Stimulated activated naive CD8-positive, alpha-beta T cell treated with anti-CD3 and anti-CD28 coated beads, Interleukin-15, Interleukin-2, amounts not matched to agents 100 U/mL and 50 U/mL, for 24 hours (primary cell): ENCODE data around the gene SOD1.

Experiments
- ATAC-seq: fragments of 150-1000 bp; cut with Tn5 transposase; one replicate; pipeline ENCODE4 v1.10.0; 2021
- DNase-seq: peaks from one replicate; pipeline ENCODE4 v3.0.0; 2021

Gene SOD1

DNA sequence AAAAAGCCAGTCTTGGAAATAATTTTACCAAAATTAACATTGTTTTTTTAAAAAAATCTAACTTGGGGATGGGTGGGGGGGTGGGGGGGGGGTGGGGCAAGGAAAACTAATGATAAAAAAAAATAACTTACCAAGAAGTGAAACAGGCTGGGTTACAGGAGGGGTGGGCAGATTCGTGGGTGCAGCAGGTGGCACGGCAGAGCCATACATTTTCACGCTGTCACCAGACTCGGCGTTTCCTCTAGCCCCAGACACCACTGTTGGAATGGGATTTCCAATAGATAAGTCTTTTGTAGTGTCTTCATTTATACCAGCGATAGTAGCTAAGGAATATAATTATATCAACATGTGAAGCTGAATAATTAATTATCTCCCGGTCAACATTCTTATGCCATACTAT lies 25.4 kb downstream of the SOD1 start:
- no peak for DNase-seq
- ATAC-seq = no peak

DNA sequence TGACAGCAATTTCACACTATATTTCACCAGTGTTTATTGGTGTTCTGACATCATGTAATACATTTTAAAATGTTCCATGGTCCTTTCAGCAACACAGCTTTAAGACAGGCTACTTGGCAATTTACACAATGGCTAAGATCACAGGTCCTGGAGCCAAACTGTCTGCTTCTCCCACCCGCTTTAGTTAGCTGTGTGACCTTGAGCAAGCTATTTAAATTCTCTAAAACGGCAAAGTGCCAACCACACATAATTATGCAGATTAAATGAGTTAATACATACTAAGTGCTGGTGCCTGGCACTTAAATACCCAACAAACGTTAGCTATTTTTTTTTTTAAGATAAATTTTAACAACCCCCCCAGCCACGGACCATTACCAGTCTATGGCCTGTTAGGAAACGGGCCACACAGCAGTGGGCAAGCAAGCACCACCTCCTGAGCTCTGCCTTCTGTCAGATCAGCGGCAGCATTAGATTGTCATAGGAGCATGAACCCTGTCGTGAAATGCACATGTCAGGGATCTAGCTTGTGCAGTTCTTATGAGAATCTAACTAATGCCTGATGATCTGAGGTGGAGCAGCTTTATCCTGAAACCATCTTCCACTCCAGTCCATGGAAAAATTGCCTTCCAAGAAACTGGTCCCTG lies 26.9 kb downstream of the SOD1 start:
- no peak for DNase-seq
- no peak for ATAC-seq

DNA sequence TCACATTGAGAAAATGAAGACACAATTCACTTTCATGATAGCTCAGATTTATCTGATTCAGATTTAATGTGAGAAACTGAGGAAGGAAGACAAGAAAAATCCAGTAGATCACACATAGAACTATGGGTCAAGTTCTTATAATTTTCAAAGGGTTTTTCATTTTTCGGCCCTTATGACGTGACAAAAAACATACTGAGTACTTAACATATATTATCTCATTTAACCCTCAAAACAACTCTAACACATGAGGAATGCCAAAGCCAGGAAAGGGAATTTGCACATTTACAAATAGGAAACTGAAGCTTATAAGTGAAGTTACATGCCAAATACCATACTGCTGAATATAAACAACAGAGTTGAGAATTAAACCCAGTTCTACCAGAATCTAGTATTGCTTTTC lies 27.6 kb downstream of the SOD1 start:
- DNase-seq (no peak), ATAC-seq (no peak)

DNA sequence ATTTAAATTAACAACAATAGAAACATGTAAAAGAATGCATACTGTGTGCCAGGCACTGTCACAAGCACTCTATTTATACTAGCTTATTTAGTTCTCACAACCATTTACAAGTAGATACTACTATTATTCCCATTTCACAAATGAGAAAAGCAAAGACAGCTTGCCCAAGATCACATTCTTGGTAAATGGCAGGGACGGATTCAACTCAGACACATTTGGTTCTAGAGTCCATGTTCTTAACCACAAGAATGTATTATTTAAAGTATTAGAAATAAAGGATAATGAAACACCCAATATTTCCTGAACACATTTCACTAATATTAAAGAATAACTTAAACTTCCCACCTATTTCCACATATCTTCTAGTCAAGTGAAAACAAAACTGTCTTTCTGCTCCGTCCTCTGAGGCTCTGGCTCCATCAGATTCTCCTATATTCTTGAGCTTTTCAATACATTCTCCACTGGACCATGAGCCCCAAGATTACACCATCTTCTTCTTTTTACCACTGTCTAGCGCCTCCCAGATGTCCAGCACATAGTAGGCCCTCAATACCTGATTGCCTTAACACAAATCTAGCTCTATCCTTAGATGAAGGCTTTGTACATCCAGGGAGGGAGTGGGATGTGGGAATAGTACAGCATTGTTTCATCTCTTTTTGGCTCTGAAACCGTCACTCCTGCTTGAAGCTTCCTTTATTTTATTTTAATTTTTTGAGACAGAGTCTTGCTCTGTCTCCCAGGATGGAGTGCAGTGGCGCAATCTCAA lies 29.3 kb downstream of the SOD1 start:
- DNase-seq (no peak), ATAC-seq (no peak)

DNA sequence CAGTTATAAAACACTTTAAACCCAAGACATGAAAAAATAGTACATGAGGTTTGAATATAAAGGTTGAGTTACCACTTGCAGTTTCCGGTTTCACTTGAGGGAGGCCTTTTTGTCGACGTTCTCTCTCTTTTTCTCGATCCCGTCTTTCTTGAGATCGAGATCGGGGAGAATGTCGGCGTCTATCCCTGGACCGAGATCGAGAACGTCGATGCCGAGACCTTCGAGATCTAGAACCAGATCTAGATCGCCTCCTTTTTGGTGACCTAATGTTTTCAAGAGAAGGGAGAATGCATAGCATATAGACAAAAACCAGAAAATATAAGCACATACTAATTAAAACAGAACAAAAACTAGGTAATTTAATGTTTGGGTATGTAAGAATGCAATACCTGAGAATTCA lies 33.7 kb downstream of the SOD1 start:
- DNase-seq (no peak), ATAC-seq (no peak)

DNA sequence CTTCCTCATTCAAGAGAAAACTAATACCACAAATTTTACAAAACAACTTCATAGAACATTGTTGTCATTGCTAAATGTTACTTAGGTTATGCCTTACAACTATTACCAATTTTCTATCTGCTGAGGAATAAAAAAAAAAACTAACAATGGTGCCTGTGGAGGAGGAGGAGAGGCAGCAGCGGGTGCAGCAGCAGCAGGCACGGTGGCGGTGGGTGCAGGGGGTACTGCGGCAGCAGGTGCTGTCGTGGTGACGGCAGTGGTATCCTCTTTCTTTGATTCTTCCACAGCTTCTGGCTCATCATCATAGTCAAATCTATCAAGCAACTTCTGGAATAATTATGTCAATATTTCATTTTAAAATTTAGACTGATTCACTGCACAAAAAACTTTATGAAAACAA lies 36.9 kb downstream of the SOD1 start:
- DNase-seq (no peak), ATAC-seq (no peak)

DNA sequence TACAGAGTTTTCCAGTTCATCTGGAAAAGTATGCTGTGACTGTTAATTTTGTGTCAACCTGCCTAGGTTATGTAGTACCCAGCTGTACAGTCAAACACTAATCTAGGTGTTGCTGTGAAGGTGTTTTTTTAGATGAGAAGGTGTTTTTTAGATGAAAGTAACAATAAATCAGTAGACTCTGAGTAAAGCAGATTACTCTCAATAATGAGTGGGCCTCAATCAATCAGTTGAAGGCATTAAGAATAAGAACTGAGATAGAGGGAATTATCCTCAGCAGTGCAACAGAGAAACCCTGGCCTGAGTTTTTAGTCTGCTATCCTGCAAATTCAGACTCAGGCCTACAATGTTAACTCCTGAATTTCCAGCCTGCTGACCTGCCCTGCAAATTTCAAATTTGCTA lies 39.0 kb downstream of the SOD1 start:
- DNase-seq (no peak), ATAC-seq (no peak)

DNA sequence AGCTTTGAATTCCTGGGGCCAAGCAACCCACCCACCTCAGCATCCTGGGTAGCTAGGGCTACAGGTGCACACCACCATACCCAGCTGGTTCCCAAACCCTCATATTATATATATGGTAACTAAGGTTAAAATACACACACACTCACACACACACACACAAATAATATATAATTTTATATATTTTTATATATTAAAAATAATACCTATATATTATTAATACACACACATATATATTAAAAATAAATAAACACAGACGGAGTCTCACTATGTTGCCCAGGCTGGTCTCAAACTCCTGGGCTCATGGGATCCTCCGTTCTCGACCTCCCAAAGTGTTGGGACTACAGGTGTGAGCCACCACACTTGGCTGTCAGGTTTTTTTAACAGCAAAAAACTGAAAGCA lies 40.5 kb downstream of the SOD1 start:
- DNase-seq (no peak), ATAC-seq (no peak)

DNA sequence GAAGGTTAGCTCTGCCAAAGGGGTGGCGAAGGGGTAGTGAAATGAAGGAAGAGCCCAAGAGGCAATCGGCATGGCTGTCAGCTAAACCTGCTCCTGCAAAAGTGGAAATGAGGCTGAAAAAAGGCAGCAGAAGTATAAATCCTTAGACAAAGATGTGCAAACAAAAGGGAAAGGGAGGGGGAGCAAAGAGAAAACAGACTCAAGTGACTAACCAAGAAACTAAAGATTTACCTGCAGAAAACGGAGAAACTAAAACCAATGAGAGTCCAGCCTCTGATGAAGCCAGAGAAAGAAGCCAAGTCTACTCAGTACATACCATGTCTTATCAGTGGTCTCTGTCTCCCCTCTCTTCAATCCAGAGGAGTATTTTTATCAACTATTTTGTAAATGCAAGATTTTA lies 47.1 kb downstream of the SOD1 start:
- no peak for ATAC-seq
- no peak for DNase-seq

DNA sequence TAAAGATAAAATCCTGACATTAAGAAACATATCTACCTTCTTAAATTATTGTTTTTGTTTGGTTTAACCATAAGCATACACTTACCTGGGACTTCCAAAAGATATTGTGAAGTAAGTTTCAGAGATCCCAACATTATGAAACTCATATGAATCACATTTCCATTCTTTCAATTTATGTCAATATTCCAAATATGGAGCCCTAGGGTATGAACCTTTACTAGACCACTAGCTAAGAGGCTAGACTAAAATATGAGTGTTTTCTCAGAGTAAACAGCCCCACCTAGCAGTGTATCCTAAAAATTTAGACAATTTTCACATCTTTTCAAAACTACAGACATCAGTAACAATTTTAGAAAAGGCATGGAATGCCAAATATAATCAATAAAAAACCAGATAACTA lies 48.0 kb downstream of the SOD1 start:
- ATAC-seq (no peak), DNase-seq (no peak)

DNA sequence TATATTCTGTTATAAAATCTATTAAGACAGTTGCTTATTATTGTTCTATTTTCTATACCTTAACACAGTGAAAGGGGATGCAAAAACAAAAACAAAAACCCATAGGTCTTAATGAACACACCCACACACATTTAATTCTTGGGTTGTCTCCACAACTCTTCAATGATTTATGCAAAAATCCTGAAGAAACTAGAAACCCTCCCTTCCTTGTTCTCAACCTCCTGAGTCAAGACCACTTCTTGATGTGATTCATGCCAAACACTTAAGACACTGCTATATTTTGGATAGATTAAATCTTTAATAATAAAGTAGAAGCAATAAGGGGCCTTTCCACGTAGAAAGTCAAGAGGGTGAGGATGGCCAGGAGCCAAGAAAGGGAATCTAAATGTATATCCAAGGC lies 49.0 kb downstream of the SOD1 start:
- ATAC-seq (no peak), DNase-seq (no peak)

DNA sequence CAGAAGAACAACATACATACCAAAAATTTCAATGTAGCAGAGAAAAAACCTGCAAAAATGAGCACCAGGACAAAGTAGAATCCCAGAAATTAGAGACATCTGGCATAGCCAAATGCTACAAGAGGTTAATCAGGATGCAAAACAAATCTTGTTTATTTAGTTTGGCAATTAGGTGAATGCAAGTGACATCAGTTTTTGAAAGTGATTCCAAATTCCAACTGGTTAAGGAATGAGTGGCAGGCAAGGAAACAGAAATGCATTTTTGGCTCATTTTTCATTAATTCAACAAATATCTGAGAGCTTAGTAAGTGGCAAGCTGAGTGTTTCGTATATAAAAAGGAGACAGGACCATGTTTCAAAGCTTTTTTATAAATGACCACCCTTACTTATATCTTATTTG lies 51.1 kb downstream of the SOD1 start:
- DNase-seq = no peak
- ATAC-seq = no peak

DNA sequence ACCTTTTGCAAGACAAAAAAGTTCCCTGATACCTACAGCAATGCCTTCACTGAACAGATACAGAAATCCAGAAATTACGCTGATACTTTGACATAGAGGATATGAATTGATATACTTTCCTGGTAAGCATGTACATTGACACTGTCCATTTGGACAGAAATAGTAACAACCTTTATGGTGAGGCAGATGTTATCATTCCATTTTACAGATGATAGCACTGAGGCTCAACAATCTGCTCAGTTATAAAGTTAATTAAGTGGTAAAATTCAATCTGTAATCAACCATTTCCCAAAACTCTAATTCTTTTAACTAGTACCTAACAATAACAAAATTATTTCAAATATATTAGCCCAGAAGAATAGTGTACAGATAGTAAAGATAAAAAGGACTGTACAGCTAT lies 51.8 kb downstream of the SOD1 start:
- DNase-seq = no peak
- ATAC-seq = no peak

DNA sequence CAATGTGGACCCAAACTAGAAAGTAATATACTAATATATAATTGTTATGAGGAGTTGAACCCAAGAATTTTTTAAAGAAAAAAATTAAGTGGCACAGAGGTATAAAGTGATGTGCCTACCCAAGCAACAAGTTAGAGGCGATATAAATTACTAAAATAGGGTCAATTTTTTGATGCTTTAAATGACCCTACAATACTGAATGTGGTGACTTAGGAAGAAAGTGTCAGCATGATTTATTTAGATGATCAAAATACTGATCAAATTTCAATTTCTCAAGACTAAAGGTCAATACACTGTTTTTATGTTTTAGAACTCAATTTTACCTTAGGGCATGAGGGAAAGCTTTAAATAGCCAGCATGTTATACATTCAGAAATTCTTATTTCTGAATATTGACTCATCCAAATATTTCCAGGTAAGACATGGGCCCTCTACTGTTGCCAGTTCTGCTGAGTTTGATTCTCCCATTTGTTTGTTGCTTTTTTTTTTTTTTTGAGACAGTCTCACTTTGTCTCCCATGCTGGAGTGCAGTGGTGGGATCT lies 52.3 kb downstream of the SOD1 start:
- ATAC-seq = no peak
- DNase-seq = no peak

DNA sequence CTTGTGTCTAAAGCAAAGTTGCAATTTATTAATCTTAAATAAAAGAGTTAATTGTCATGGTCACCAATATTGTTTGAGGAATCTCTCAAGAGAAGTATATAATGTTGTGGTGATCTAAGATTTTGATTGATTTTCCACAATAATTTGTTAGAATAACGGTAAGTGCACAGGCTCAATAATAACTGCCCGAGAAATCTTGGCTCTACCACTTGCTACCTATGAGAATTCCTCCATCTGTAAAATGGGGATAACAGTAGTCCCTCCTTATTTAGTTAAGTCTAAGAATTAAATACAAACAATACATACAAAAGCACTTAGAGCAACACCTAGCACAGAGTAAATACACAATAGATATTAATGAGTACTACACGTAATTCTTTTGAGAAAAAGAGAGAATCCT lies 53.6 kb downstream of the SOD1 start:
- ATAC-seq (no peak), DNase-seq (no peak)

DNA sequence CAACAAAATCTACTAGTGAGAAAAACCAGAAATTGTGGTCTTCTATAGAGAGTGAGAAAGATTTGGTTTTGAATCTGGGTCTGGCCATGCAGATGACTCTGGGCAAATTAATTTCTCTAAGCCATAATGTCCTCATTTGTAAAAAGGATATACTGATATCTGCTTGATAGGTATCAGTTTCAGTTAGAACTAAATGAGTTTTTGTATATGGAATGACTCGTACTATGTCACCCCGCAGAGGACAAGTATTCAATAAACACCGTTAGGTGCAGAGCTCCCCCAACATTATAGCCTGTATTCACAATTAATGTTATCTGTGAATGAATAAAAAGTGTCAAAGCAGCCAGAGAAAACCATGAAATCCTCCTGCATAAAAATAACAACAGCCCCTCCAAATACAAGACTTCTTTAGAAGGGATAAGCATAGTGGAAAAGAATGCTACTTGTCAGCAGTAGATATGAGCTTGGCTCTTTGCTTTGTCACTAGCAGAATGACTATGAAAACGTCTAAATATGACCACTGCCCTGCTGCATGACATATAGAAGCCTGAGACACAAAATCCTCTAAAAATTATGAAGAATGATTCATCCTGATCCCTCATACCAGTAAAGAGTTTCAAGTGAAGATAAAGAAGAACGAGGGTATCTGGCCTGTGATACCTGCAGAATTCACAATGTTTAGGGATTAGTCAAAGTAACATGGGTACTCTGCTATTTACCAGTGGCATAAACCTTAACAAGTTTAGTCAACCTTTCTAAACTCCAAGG lies 54.7 kb downstream of the SOD1 start:
- peak; percentile 97 for ATAC-seq
- DNase-seq = no peak

DNA sequence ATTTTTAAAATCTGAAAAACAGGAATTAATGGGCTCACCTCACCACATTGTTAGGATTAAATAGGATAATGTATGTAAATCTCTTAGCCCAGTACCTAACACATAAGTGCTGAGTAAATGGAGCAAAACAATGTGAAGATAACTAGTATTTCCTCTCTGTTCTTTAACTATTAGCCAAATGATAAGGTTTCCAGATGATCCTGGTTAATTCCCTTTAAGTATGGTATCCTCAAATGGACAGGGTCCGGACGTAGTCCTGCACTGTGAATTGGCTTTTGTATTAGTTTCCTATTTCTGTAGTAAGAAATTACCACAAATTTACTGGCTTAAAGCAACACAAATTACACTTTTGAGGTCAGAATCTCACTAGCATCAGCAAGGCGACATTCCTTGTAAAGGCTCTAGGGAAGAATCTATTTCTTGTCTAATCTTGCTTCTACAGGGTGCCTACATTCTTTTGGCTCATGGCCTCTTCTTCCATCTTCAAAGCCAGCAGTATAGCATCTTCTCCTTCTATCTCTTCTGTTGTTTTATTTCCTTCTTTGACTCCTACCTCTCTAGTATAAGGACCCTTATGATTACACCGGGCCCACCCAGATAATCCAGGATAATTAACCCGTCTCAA lies 55.4 kb downstream of the SOD1 start:
- ATAC-seq = no peak
- no peak for DNase-seq

DNA sequence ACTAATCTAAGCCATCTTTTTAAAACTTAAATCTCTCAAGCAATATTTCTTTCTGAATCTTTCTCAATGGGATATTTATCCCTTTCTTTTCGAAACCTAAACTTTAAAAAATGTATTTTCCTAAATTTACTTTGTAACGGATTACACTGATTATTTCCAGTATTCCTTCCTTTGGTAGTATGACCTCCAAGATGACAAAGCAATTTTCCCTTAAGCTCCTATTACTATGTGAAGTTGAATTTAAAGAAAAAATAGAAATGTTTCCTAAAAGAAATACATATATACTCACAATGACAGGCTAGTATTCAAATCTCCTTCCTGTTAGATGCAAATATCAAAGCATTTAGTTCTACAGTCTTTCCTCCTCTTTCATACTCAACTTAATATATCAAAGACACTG lies 56.6 kb downstream of the SOD1 start:
- DNase-seq (no peak), ATAC-seq (no peak)
